ENCODE data around the gene EMID1.

Gene EMID1

GRCh38 chr22:29260601-29261315 lies 55.1 kb downstream of the EMID1 start:
- H3K4me3 ChIP-seq (ENCODE audit: low read depth, low read length), result no peak overlapping the region
- TF ChIP-seq BCL6B (tag by site-specific recombination; IDR thresholded peaks at IDR 0.05) (no peak), ZBTB49 (tag by site-specific recombination; IDR thresholded peaks at IDR 0.05; ENCODE audit: low read depth) (no peak), ZBTB21 (tag by site-specific recombination; IDR thresholded peaks at IDR 0.05) (no peak), ZNF473 (tag by site-specific recombination; IDR thresholded peaks at IDR 0.05) (no peak), PRDM4 (tag by site-specific recombination; IDR thresholded peaks at IDR 0.05) (no peak), ZNF148 (tag by site-specific recombination; IDR thresholded peaks at IDR 0.05; ENCODE audit: borderline replicate concordance) (no peak), ZNF658 (tag by site-specific recombination; IDR thresholded peaks at IDR 0.05) (no peak), ZNF654 (tag by site-specific recombination; IDR thresholded peaks at IDR 0.05; ENCODE audit: low read depth) (no peak), ZNF530 (tag by site-specific recombination; IDR thresholded peaks at IDR 0.05; ENCODE audit: low read depth) (no peak), PRDM10 (tag by site-specific recombination; IDR thresholded peaks at IDR 0.05) (0 out of 2 replicates have a peak, but pooled peaks have one; percentile 28), ZNF776 (tag by site-specific recombination; IDR thresholded peaks at IDR 0.05; ENCODE audit: borderline replicate concordance) (no peak), ZBTB8A (tag by site-specific recombination; IDR thresholded peaks at IDR 0.05) (no peak), GFI1B (tag by site-specific recombination; IDR thresholded peaks at IDR 0.05) (no peak), ZFP69B (tag by site-specific recombination; IDR thresholded peaks at IDR 0.05) (0 out of 2 replicates have a peak, but pooled peaks have one; percentile 68), ZNF350 (tag by site-specific recombination; IDR thresholded peaks at IDR 0.05) (no peak), INSM2 (tag by site-specific recombination; IDR thresholded peaks at IDR 0.05) (no peak), ZNF211 (tag by site-specific recombination; IDR thresholded peaks at IDR 0.05; ENCODE audit: low read depth) (no peak), ZFHX2 (tag by site-specific recombination; conservative IDR thresholded peaks at IDR 0.05) (no peak), ZNF214 (tag by site-specific recombination; IDR thresholded peaks at IDR 0.05; ENCODE audit: borderline replicate concordance) (no peak), IKZF3 (tag by site-specific recombination; IDR thresholded peaks at IDR 0.05) (no peak), ZNF670 (tag by site-specific recombination; IDR thresholded peaks at IDR 0.05; ENCODE audit: low read depth) (no peak)

More at GRCh38 chr22:29260601-29261315, 55.1 kb downstream of the EMID1 start:
- CTCF ChIA-PET, result interaction anchor here (0.6 to 2.3 kb wide), 2 partner anchors 15 to 25 kb away, joined by 4 to 11 read pairs; no protein-coding TSS in a partner anchor
- Histone ChIP-seq H3K27ac (ENCODE audit: extremely low read depth, low read depth, low read length) (no peak overlapping the region), H3K36me3 (ENCODE audit: control insufficient read depth in 2 of 2, insufficient read depth in 1 of 2, low read length in 2 of 2) (peaks cover 19 to 53% of the 10 kb centered on the region in 2 experiments), H3K9me3 (ENCODE audit: control insufficient read depth, insufficient read depth, low read depth, low read length) (no peaks in the 10 kb centered on the region), H3K4me1 (ENCODE audit: control insufficient read depth, insufficient read depth, low read length) (no peaks in the 10 kb centered on the region)
- POLR2A ChIA-PET, result interaction anchor here (0.9 kb wide), 1 partner anchor 13 kb away, joined by 4 read pairs; no protein-coding TSS in a partner anchor
